NCI-H524 treated with DMSO at 0.1 percent for 48 hours (cell line): Measurements from ENCODE around the gene FKBP14.

ENCODE experiments used
- DNase-seq: peaks from one replicate; lab custom pipeline; 2025; lab: John Stamatoyannopoulos, UW

Gene FKBP14

GRCh38 chr7:29990931-29991330 lies 35.6 kb downstream of the FKBP14 start:
- no peak for DNase-seq

- no peak for DNase-seq
These were observed 37.1 kb downstream of the FKBP14 start, which contains the start of gene SCRN1 for GRCh38 chr7:29989257-29989995. Gene SCRN1, minus strand, starts transcription at chr7:29989801. Its CDS starts 20,734 bp downstream, at chr7:29969067.

- DNase-seq, result peak; percentile 33
These were observed 37.9 kb downstream of the FKBP14 start for GRCh38 chr7:29988424-29989256.

- DNase-seq, result no peak
These were observed 38.6 kb downstream of the FKBP14 start for GRCh38 chr7:29987811-29988317.

GRCh38 chr7:29987083-29987482 lies 39.4 kb downstream of the FKBP14 start:
- DNase-seq, result no peak

GRCh38 chr7:29980151-29980550 lies 46.4 kb downstream of the FKBP14 start:
- DNase-seq, result peak; percentile 13

GRCh38 chr7:29977886-29978651 lies 48.4 kb downstream of the FKBP14 start:
- no peak for DNase-seq

- no peak for DNase-seq
These were observed 49.7 kb downstream of the FKBP14 start for GRCh38 chr7:29976673-29977415.

- no peak for DNase-seq
These were observed 50.2 kb downstream of the FKBP14 start for GRCh38 chr7:29976266-29976665.

GRCh38 chr7:29975561-29975960 lies 50.9 kb downstream of the FKBP14 start:
- no peak for DNase-seq

GRCh38 chr7:29974286-29974685 lies 52.2 kb downstream of the FKBP14 start:
- no peak for DNase-seq

GRCh38 chr7:29972315-29972669 lies 54.2 kb downstream of the FKBP14 start:
- no peak for DNase-seq

GRCh38 chr7:29971566-29972314 lies 54.8 kb downstream of the FKBP14 start:
- no peak for DNase-seq

- DNase-seq, result no peak
These were observed 56.3 kb downstream of the FKBP14 start for GRCh38 chr7:29970158-29970557.

GRCh38 chr7:29969738-29970137 lies 56.8 kb downstream of the FKBP14 start:
- no peak for DNase-seq

GRCh38 chr7:29968683-29969395 lies 57.7 kb downstream of the FKBP14 start:
- DNase-seq, result no peak

GRCh38 chr7:29965030-29965429 lies 61.5 kb downstream of the FKBP14 start:
- DNase-seq, result no peak

GRCh38 chr7:29962035-29962434 lies 64.5 kb downstream of the FKBP14 start:
- no peak for DNase-seq

GRCh38 chr7:29961611-29962010 lies 64.9 kb downstream of the FKBP14 start:
- DNase-seq, result peak; percentile 45
